Measurements from ENCODE around the gene SYT6.

The SYT6 gene, protein sequence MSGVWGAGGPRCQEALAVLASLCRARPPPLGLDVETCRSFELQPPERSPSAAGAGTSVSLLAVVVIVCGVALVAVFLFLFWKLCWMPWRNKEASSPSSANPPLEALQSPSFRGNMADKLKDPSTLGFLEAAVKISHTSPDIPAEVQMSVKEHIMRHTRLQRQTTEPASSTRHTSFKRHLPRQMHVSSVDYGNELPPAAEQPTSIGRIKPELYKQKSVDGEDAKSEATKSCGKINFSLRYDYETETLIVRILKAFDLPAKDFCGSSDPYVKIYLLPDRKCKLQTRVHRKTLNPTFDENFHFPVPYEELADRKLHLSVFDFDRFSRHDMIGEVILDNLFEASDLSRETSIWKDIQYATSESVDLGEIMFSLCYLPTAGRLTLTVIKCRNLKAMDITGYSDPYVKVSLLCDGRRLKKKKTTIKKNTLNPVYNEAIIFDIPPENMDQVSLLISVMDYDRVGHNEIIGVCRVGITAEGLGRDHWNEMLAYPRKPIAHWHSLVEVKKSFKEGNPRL

DNA sequence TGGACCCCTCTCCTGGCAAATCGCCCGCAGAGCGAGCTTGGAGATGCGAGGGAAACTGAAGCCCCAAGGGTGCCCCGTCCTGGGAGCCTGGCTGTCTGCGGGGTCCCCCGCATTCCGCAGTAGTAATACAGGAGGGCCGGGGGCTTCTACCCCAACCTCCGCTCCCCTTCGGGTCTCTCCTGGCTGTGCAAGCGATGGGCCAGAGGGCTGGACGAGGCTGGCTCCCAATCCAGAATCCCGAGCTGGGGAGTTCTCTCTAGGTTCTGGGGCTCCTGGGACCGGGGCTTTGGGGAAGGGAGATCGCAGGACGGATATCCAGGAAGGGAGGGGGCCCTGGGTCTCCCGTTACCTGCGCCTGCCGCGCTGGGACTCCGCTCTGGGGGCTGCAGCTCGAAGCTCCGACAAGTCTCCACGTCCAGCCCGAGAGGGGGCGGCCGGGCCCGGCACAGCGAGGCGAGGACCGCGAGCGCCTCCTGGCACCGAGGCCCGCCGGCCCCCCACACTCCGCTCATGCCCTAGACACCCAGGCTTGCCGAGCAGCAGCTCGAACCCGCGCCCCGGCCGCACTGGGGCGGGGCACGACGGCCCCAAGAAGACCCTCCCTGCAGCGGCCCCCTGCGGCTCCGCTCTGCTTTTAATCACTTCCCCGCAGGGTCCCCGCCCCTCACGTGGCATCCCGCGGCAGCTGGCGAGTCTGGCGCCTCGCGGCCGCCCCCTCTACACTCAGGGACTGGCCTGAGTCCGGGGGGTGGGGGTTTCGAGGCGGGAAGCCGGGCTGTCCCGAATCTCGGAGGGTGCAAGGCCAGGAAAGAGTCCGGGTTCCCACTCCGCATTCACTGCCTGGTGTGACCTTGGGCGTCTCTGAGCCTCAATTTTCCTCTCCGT lies at the start of gene SYT6:
Gene SYT6, minus strand, starts transcription at position 609 of the 885 bp plus-strand sequence. Its CDS starts 97 bp downstream, at position 512.
- DNase-seq: no peak

DNA sequence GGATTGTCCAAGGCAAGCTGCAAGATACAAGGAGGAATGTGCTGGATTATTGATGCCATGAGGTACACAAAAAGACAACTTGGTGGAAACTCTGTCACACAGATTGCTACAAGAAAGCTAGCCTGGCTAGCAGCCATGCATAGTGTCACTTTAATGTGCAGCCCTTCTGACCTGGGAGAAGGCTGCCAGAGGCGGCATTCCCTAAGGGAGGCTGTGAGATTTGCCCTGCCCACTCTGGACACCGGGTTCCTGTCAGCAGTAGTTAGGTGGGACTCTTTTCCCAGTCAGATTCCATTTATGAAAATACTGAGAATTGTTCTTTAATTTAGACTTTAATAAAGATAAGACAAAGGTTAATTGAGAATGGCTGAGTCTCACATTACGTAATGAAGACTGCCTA lies 47.8 kb upstream of the SYT6 start:
- no peak for DNase-seq

DNA sequence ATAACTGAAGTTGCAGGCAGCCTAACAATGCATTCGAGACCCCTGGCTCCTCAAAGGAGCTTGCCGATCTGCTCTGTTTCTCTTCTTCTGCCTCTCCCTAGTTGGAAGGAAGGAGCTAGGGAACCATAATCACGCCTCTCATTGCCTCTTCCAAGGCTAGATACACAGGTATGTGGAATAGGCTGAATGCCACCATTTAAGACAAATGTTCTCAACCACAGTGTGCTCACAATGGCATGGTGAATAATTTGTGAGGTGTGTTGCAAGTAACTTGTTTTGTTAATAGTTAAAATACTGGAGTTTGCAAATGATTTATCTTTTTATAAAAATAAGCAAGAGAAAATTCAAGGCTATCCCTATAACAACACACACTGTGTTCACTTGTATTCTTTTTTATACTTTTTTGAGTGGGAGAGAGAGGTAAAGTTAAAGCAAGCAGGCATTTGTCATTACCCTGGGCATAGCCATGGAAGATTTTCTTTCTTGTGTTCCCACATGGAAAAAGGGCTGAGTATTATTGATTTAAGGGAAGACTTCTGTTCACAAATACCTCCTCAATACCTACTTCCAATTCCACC lies 45.4 kb upstream of the SYT6 start:
- no peak for DNase-seq

- DNase-seq: no peak
These were observed 43.6 kb upstream of the SYT6 start for GRCh38 chr1:114196992-114197907.

DNA sequence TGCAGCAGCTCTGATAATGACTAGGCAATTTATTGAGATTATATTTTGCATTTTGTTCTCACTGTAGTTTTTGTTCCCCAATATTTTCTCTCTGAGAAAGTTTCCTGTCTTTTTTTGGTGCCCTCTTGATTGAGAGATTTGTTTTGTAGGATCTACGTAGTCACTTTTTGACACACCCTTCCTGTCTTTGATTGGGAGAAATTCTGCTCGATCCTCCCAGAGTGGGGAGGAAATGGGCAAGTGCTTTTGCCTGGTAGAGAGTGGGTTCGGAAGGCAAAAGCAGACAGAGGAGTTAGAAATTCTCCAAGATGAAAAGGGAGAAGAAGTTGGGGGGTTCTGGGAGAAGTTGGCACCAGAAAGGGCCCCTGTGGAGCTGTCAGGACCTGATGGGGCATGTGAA lies 42.1 kb upstream of the SYT6 start:
- no peak for DNase-seq

GRCh38 chr1:114192328-114192727 lies 38.7 kb upstream of the SYT6 start:
- DNase-seq: no peak

DNA sequence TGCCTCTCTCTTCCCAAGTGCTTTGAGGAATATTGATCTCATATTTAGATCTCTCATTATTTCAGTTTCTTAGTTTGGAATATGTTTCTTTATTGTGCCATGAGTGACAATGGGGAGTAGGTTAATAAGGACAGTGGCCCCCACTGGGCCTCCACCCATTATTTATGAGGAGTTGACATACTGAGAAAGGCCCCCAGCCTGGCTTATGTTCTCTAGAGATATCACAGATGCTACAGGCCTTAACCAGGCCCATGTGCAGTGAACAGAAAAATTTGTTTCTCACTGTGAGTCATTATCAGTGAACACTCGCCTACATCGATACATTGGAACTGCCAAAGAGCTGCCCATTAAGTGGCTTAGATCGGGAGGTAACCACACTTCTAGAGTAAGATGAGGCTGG lies 35.7 kb upstream of the SYT6 start:
- no peak for DNase-seq

- DNase-seq: no peak
These were observed 27.7 kb upstream of the SYT6 start for GRCh38 chr1:114181356-114181755.

GRCh38 chr1:114180742-114181141 lies 27.1 kb upstream of the SYT6 start:
- DNase-seq: no peak

DNA sequence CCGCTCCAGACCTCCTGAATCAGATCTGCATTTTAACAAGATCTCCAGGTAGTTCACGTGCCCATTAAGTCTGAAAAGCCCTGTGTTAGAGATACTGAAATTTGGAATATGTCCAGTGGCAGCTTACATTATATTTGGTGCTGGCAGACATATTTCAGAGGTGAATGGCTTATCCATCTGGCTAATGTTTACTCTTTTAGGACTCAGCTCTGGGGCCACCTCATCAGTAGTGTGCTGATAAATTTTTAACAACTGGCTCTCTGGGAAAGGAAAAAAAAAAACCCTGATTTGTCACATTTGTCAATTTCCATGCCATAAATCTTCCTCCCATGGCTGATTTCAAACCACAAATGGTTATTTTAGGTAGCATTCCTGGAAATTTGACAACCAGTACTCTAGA lies 25.3 kb upstream of the SYT6 start:
- DNase-seq: peak in 1 of 2 experiments; percentile 4

DNA sequence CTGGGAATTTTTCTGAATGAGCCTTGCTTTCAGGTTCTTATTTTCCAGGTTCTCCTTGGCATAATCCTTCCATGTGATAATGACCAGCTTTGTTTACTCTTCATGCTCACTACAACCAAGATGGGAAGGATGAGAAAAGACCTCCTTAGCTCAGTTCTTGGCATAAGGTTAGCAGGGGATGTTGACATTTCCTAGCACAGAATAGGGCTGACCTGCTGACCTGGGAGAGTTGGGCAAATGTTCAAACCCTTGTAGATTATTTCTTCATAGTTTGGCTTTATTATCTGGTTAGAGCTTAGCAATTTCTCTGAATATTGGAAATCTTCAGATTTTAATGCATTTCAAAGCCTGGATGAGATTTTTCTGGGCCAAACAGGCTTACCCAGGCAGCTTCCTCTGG lies 23.6 kb upstream of the SYT6 start:
- no peak for DNase-seq

GRCh38 chr1:114176366-114176765 lies 22.7 kb upstream of the SYT6 start:
- no peak for DNase-seq

- peak in 1 of 2 experiments; percentile 16 for DNase-seq
These were observed 20.0 kb upstream of the SYT6 start for GRCh38 chr1:114173680-114174079.

DNA sequence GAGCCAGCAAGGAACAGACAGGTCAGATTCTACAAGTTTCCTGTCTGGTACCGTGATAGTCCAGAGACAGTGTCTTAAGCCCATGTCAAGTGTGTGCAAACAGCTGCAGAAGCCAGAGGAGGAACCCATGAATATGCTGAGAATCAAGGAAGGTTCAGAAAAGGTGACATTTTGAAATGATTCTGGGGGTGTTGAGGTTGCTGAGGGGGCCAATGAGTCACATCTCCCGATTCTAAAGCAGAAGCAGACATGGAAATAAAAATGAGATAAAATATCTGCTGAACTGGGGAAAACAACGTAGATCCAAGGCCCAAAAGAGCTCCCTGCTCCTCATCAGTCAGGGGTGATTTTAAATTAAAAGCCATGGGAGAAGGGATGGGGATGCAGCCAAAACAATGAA lies 15.8 kb upstream of the SYT6 start:
- no peak for DNase-seq

DNA sequence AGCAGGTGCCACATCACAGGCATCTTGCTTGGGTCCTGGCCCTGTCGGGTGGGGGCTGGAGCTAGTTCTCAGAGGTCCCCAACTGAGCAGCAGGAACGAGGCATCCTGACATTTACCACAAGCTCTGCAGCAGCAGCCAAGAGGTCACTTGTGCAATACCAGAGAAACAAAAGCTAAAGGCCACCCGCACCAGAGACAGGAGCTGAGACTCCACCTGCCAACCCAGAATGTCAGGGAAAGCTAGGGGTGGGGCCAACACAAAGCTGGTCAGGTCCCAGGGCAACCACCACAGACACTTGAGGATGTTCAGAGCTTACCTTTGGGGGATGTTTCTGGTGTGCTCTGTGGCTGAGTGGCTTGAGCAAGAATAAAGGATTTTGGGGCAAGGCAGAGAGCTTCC lies 13.6 kb upstream of the SYT6 start:
- no peak for DNase-seq

- DNase-seq: no peak
These were observed 11.3 kb upstream of the SYT6 start for GRCh38 chr1:114164840-114165543.

DNA sequence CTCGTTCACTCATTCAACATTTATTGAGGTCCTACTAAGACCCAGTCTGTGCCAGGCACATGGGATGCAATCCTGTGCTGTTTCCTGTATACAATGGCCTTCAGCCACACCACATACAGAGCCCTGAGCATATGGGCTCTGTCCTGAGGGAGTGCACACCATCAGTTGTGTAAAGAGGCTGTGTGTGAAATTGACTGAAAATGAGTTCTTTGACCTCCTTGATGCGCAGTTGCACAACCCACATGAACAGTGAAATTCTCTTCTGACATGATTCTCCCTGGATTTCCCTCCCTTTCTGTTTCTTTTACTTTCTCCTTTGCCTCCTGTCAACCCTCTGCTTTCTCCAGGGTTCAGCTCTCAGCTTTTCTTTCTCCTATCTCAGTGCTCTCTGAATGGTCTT lies 6.3 kb upstream of the SYT6 start:
- no peak for DNase-seq

GRCh38 chr1:114157275-114157660 lies 3.6 kb upstream of the SYT6 start:
- DNase-seq: no peak

DNA sequence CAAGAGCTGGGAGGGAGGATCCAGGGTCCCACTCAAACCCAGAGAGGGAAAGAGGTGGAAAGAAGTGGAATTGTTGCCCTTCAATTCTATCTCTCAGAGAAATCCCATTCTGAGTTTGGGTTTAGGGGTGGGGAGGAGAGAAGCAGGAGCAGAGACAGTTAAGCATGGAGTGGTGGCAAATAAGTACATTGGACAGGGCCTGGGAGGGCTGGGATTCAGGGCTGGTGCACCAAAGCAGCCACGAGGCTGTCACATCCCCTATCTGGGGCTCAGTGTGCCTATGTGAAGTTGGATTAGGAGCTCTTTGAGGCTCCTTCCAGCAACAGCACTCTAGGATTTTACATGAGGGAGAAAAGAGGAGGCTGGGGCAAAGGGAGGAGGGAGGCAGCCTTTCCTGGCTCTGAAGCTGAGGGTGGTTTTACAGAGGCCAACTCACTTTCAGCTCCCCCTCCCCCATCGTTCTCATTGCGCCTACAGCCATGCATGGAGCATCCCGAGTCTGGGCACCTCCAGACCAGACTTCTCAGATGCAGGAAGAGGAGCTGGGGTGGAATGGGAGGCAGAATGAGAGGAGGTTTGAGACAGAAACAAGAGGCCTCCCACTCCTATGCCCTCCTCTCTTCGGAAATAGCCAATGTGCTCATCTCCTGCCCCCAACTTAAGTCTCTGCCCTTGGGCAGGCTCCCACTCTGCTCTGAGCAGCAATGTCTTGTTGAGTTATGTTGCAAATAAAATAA lies 3.0 kb upstream of the SYT6 start:
- DNase-seq: no peak

DNA sequence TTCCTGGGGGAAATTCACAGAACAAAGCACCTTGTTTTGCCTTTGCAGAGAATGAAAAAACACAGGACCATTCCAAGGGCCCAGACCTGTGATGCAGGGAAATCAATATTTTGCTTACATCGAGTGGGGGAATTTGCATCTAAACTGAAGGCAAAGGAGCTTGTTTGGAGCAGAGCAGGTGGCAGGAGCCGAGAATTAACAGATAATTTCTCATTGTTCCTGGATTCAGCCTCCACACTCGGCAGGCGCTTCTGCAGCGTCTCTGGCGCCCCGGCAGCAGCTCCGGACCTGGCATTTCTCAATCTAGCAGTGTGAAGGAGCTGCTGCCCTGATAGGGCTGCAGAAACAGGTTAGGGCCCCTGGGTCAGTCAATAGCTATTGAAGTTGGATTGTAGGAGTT lies 2.0 kb upstream of the SYT6 start:
- no peak for DNase-seq

DNA sequence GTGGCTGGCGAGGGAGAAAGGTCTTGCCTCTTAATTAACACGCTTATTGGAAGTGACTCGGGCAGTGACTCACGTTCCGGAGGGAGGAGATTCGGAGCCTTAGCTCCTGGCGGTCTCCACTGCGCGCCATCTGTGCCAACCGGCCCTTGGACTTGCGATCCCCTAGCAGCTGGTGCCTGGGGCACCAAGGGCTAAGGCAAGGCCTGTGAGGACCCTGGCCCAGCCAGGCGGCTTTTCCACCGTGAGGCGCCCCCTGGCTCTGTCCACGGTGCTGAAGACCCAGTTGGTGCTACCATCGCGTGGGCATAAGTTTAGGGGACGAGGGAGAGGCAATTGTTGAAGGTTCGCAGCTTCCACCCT lies 1.3 kb upstream of the SYT6 start:
- DNase-seq: no peak
